NAMALWA (cell line): ENCODE data around the gene ADAM15.

Experiments used
- DNase-seq: peaks from one replicate; pipeline ENCODE4 v3.0.0-alpha.2; 2015; ENCODE audit warnings: low spot score

Gene ADAM15

DNA sequence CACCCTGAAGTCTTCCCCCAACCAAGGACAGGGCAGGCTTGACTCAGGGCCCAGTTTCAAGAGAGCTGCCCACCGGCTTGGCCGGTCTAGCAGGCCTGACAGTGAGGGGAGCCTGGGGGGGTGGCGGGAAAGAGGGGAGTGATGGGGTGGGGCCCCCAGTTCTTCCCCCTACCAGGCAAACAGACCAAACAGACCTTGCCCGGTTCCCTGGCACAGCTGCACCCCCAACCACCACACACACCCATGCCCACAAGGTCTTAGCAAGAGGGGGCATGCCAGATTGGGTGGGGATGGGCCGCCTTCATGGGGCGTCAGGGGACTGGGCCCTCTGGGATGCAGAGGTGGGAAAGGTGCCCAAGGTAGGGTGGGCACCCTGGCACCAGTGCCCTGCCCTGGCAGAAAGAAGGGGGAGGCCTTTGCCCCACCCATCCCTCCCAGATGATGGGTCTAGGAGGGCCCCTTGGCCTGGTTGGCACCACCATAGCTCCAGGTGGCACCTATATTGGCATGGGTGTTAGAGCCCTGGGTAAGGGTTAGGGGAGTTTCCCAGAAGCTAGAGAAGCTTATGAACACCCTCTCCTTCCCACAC is 39.6 kb upstream of the ADAM15 start:
- no peak for DNase-seq

DNA sequence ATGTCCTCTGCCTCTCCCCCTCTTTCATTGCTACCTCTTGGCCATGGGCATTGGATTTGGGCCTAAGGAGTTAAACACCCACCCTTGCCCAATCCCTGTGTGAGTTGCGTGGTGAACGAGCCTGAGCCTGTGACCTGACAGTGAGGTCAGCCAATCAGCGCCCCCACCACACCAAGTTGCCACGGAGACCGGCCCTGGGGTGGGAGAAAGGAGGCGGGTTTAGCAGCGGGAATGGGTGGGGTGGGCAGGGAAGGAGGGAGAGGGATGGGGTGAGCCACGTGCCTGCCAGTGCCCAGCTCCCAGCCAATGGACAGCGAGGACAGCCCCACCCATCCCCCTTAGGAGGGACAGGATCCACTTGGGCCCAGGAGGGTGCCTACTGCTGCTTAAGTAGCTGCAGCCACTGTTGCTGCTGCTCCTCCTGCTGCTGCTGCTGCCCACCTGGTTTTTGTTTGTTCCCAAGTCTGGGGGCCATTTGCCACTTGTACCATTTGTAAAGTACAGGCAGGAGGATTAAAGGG is 39.0 kb upstream of the ADAM15 start:
- no peak for DNase-seq

DNA sequence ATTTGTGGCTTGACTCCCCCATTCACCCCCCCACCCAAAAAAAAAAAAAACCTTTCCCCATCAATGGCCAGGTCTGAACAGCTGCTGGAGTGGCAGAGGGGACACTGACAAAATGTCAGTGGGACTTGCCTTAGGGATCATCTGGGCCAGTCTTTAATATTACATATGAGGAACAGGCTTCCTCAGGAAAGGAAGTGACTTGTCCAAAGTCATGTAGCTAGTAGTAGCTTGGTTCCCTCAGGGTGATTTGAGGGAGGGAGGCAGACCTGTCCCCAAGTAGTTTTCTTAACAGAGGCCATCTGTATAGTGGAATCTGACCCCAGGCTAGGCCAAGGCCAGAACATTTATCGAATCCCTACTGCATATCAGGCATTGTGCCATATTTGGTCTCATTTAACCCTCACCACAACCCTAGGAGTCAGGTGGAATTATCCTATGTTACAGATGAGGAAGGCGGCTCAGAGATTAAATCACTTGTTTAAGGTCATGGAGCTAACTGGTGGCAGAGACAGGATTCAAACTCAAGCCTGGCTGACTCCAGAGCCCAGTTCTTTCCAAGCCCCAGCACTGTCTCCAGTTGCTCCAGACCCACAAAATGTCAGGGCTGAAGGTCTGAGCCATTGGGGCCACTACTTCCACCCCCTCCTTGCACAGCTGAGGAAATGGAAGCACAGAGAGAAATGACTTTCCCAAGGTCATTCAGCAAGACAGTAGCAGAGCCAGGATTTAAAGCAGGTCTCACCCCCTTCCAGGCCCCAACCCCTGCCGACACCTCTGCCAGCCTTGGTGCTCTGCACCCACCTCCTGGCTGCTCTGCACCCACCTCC is 38.1 kb upstream of the ADAM15 start:
- DNase-seq = no peak

DNA sequence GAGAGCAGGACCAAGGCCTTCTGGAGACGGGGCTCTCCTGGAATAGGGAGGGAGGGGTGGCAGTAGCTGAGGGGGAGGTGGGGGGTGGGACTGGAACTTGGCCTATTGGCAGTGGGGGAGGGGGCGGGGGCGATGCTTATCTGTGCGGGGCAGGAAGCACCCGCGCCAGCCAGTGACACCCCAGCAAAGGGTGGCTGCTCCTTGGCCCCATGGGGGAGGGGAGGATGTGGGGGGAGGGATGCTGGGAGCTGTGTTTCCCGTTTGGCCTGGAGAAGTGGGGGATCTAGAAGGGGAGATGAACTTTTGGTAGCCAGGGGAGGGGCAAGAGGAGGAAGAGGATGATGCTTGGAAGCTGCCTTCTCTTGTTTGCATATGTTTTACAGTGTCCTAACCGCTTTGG is 37.5 kb upstream of the ADAM15 start:
- no peak for DNase-seq

DNA sequence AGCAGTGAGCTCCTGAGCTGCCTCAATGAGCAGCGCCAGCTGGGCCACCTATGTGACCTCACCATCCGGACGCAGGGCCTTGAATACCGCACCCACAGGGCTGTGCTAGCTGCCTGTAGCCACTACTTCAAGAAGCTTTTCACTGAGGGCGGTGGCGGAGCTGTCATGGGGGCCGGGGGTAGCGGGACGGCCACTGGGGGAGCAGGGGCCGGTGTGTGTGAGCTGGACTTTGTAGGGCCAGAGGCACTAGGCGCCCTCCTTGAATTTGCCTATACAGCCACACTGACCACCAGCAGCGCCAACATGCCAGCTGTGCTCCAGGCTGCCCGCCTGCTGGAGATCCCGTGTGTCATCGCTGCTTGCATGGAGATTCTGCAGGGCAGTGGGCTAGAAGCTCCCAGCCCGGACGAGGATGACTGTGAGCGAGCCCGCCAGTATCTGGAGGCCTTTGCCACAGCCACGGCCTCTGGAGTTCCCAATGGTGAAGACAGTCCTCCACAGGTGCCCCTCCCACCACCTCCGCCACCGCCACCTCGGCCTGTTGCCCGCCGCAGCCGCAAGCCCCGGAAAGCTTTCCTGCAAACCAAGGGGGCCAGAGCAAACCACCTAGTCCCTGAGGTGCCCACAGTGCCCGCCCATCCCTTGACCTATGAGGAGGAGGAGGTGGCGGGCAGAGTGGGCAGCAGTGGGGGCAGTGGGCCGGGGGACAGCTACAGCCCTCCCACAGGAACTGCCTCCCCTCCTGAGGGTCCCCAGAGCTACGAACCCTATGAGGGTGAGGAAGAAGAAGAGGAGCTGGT is 36.2 kb upstream of the ADAM15 start:
- no peak for DNase-seq

DNA sequence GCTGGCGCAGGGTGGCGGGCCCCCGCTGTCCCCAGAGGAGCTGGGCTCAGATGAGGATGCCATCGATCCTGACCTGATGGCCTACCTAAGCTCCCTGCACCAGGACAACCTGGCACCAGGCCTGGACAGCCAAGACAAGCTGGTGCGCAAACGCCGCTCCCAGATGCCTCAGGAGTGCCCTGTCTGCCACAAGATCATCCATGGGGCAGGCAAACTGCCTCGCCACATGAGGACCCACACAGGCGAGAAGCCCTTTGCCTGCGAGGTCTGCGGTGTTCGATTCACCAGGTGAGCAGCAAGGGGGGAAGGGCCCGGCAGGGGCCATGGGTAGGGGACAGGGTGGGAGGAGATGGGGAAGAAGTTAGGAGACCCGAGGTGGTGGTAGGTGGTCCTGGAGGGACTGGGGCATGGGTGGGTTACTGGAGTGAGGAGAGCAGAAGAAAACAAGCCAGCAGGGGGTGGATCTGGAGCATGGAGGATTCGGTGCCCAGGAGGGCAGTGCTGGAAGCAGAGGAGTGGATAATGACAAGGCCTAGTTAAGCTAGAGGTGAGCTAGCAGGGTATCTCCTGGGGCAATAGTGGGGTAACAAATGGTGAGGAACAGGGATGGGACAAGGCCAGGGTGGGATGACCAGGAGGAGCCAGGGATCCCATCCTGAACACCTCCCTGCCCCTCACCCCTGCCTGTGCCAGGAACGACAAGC is 35.4 kb upstream of the ADAM15 start:
- DNase-seq = no peak

DNA sequence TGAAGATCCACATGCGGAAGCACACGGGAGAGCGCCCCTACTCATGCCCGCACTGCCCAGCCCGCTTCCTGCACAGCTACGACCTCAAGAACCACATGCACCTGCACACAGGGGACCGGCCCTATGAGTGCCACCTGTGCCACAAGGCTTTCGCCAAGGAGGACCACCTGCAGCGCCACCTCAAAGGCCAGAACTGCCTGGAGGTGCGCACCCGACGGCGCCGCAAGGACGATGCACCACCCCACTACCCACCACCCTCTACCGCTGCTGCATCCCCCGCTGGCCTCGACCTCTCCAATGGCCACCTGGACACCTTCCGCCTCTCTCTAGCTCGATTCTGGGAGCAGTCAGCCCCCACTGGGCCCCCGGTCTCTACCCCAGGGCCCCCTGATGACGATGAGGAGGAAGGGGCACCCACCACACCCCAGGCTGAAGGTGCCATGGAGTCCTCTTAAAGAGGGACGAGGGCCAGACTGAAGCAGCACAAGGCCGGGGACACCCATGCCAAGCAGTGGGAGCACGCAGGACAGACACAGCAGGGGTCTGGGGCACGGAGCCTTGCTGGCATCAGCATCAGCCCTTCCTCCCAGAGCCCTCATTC is 34.8 kb upstream of the ADAM15 start:
- DNase-seq = peak; percentile 77

DNA sequence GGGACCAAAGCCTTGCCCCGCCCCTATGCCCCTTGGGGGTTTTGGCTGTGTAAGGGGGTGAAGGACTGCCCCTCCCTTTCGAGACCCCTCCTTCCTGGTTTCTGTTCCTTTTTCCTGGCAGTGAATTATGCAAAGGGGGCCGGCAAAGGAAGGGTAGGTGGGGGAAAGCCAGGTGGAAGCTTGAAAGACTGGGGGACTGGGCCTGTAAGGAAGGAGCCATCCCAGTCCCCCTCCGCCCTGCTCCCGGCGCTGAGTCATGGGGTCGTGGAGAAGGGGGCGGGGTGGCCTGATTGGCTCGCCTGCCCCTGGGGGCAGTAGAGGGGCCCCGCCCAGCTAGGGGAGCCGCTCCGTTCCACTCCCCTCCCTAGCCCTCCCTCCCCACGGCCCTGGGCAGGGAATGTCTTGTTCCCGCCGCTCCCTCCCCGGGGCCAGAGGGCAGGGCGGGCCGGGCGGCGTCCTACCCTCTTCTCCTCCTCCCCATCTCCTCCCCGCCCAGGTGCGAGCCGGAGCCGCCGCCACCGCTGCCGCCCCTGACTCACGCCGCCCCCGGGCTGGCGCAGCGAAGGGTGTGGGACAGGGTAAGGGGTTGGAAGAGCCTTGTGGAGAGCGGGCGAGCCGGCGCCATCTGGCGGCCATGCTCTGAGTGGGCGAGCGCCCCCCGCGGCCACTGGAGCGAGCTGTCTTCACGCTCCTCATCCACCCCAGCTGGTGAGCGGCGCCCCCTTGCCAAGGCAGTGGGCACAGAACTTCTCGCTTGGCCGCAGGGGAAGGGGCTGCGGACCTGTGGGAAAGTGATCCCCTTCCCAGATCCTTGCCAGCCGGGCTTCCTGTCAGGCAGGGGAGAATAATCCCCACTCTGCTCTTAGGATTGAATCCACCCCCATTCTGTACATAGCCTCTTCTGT is 33.8 kb upstream of the ADAM15 start:
- peak; percentile 94 for DNase-seq

DNA sequence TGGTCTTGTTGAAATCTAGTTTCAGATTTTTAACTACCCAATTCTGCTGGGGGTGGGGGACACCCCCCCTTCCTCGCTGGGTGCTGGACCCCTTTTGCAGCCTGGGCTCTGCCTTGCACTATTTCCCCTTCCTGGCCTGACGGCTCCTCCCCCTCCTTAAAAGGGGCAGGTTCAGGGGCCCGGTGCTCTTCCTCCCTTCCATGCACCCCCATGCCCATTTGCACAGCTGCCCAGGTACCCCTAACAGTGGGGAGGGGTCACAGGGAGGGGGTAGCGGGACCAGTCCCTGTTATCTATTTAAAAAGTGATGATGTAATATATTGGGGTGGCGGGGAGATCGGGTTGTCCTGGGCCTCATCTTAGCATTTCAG is 33.2 kb upstream of the ADAM15 start:
- no peak for DNase-seq

DNA sequence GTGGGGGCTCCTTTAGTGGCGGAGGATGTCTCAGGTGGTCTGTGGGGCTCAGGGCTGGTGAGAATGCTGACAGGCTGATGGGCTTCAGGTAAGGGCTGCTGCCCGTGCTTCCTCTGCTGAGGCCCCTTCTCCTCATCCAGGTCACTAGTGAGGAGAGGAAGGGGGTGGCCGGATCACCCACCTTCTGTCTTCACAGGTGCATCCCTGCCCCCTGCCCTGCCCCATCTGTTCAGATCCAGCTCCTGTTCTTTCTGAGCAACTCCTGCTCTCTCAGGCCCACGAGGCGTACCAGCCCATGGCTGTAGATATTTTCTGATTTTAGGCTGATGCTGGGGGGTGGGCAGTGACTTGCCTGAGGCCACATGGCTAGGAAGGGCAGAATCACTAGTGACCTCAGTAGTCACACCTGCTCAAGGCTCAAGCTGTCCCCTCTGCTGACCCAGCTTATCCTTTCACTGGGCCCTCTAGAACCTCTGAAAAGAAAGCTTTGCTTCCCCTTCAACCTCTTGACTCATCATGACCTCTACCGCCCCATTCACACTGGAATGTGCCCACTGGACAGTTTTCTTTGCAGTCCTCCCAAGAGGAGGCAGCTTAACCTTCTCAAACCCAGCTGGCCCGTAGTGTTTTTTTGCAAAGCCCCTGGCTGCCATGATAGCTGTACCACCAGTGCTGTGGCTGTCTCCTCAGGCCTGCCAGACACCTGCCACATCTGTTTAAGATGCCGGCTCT is 32.3 kb upstream of the ADAM15 start:
- no peak for DNase-seq

DNA sequence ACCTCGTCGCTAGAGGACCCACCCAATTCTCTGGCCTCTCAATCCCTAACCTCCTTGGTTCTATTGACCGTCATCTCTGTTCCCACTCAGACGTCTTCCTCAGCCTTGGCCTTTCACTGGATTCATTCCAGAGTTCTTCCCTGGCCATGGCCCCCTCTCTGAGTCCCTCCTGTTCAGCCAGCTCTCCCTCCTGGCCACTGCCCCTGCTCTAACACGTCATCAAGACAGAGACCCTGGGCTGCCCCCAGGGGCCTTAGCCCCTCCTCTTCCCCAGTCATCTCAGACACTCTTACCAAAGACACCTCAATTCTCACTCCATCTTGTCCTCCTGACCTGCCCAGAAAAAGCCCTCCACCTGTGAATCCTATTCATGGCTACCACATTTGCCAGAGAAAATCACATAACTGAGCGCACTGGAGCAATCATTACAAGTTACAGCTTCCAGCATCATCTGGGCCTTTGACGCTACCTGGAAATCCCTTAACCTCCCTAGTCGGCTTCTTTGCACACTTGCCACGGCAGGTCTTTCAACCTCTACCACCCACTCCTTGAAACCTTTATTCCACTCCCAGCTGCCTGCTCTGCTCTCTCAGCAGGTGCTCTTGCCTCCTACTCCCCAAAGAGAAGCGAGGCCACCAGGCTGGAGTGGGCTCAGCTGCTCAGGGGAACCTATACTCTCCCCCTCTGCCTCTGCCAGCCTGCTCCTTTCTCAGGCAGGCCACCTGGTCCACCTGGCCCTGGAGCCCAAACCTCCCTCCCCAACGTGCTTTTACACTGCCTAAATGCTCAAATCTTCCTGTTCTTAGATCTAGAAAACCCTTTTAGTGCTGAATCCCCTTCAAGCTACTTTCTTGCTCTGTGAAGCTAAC is 31.5 kb upstream of the ADAM15 start:
- no peak for DNase-seq

DNA sequence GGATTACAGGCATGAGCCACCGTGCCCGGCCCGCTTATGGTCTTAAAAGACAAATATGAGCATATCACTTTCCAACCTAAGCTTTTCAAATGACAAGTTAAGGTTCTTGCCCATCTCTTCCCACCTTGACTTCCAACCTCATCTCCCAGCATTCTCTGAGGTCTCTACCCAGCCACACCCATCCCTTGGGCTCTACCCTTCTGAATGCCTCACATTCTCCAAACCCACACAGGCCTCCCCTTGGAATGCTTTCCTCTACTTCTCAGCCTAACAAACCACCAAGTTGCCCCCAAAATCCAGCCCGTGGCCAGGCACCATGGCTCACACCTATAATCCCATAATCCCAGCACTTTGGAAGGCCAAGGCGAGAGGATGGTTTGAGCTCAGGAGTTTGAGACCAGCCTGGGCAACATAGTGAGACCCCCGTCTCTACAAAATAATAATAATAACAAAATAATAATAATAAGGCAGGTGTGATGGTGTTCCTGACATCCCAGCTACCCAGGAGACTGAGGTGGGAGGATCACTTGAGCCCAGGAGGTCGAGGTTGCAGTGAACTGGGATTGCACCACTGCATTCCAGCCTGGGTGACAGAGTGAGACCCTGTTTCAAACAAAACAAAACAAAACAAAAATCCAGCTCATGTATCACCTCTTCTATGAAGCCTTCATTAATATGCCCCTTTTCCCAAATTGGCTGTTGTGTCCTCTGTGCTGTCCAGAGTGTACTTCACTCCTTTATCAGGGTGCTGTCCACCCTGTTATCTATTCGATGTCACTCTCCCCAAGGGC is 28.8 kb upstream of the ADAM15 start:
- no peak for DNase-seq

DNA sequence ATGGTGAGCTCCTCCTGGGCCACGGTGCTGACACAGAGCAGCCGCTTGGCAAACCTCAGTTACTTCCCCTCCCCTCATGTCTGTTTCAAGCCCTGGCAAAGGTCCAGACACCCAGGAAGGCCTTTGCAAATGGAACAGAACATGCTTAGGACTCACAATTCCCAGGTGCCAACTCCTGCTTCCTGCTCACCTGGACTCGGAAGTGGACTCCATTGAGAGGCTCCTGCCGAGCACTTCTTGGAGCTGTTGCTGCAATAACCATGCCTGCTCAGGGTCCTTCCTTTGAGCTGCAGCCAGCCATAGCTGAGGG is 28.2 kb upstream of the ADAM15 start:
- DNase-seq = no peak

DNA sequence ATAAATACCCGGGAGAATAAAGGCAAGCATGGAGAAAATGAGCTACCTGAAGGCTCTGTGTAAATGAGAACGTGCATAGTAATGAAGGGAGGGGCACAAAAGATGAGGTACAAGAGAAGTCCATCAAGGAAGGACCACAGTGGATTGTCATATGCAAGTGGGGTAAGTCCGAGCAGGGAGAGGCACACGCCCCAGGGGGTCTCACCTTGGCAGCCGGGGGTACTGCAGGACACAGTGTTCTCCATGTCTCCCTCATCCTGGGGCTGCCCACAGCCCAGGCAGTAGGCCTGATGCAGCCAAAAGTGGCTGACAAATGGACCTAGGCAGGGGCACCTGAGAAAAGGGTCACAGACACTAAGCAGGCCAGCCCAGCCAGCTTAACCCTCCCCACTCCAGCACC is 27.5 kb upstream of the ADAM15 start:
- DNase-seq = no peak

DNA sequence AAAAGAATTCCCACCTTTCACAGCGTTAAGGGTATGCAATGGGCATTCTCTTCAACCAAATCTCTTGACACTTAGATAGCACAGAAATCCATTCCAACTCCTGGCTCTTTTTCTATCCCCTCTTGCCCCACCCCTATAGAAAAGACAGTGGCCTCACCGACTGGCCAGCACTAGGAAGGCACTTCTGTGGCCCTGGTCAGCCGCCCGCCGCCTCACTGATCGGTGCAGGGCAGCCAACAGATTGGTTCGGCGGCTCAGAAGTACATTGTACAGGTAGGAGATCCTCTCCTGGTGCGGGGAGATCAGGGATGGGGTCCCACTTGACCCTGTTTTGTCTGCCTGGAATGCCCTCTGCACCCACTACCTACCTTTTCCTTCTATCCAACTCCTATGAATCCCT is 26.8 kb upstream of the ADAM15 start:
- DNase-seq = no peak

DNA sequence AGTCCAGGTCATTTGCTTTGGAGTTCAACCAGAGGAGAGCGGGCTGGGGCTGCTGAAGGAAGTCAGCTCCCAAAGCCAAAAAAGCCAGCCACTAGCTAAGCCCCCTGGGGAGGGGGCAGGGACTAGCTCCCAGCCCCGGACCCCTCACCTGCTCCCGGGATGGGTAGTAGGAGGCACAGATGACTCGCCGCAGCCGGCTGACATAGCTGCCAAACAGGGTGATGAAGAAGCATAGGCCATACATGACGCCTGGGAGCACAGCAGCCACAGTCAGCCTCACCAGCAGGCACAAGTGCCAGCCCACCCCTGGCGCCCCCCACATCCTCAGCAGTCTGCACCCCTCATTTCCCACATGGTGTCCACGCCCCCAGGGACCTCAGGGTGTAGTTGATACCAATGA is 25.0 kb upstream of the ADAM15 start:
- no peak for DNase-seq

DNA sequence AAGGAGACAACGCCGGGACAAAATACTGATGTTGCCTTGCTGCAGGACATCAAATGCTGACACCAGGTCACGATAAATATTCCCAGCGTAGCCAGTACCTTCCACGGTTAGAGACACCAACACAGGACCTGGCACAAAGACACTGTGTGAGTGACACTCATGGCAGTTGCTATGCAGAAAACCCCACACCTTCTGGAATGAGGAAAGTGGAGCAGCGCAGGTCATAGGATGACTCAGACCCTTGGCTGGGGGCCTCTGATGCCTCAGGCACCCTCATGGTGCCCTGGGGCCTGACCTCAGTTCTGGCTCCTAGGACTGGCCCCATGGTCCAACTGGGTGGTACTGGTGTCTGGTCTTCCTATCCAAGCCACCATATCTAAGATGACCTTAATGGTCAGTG is 24.5 kb upstream of the ADAM15 start:
- DNase-seq = no peak

DNA sequence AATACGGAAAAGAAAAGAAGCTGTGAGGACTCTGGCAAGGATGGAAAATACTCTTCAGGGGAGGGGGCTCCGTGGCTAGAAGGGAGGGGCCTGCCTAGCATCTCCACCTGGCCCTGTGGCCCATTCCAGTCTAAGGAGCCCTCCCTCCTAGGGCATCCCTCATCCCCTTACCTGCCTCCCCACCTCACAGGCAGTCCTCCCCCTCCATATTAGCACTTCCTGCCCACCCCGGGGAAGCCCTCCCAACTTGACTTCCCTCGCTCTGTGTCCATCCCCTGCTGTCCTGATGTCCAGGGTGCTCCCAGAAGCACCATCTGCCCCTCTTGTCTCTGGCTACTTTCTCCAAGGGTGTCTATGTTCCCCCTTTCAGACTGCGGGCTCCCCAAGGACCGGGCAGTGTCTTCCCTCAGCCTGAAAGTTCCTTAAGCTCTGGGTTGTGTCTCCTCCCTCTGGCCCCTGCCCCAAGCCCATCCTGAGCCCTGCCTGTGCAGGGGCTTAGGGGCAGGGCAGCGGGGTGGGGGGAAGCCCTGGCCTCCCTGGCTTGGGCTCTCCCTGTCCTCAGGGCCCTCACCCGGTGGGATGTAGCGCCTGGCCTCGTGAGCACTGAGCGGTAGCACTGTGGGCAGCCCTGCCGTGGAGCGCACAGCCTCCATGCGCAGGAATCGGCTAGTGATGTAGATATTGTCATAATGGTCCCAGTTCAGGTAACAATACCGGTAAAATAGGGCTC is 21.4 kb upstream of the ADAM15 start:
- DNase-seq = no peak
